Globus pallidus (tissue), 1 donor: Measurements from ENCODE around the gene ATP8B4.

Experiments
- DNase-seq: peaks from one replicate; pipeline ENCODE4 v3.0.0-alpha.2; 2015; ENCODE audit warnings: low spot score

ATP8B4 gene

DNA sequence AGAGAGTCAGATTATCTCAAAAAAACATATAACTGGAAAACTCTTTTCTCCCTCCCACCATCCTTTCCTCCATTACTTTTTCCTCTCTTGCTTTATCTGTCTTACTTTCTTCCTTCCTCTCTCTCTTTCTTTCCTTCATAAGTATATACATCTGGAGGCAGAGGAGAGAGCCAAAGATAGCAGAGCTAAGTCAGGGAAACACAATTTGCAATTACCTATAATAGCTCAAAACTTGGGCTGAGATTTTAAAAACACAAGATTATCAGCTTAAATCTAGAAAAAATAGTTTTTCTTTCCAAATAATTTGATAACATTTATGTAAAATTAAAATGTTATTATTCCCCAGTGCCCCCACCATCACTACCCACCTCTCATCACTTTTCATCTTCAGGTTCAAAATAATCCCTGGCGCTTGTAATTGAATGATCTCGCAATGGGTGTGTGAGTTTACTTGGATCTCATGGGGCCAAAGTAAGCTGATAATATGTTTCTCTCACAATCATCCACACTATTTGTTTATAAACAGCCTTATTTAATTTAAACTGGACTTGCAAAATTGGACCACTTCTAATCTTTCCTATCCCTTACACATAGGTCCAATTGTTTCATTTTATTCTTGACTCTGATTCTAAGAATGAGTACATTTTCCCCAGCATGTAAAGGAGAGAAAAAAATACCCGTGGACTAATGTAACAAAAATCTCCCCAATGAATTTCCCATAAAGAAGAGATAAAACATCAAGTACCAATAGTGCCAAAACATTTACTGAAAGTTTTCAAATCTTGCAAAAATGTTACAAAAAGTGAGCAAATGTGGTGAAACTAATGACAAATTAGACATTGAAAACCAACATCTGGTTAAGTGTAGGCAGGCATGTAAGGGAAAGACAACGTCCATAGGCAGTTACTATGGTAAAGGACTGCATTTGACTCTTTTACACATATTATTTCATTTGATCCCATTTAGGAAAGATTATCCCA is 261.2 kb downstream of the ATP8B4 start:
- DNase-seq, result no peak

- DNase-seq, result no peak
Observed at GRCh38 chr15:49855917-49856637, 263.0 kb downstream of the ATP8B4 start.

- DNase-seq, result no peak
Observed at GRCh38 chr15:49852756-49853155, 266.3 kb downstream of the ATP8B4 start.

GRCh38 chr15:49848807-49849206 is 270.2 kb downstream of the ATP8B4 start:
- no peak for DNase-seq

- DNase-seq, result no peak
Observed at GRCh38 chr15:49848282-49848724, 270.7 kb downstream of the ATP8B4 start.

DNA sequence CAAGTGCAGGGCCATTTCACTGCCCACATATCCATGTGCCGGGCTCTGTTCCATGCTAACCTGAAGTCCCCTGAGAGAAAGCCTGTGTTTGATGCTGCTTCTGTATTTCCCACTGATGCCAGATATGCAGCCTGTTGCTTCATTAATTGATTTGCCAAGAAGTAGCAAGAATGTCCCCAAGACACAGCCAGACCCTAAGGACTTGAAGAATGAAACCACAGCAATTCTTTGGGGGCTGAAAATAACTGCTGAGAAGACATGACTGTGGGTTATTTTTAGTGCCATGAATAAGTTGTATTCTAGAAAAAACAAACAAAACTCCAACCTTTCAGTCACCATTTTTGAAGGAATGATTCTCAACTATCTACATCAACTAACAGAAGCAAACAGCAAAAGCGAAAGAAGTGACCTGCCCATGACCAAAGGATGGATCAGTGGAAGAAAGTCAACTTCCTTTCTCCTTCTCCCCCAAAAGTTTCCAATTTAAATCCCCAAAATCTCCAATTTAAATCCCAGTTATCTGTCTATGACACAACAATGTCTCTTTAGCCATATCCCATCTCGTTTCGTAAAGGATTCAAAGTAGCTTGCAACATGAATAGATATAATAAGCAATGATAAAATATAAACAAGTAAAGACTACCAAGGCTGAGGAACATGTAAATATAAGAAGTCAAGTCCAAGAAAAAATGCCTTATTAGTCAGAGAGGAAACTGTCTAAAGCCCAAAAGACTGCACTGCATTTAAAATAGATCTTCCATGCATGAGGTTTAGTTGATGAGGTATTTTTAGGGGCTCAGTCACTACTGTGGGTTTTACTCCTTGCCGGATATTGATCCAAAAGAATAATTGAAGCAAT is 271.4 kb downstream of the ATP8B4 start:
- no peak for DNase-seq

- DNase-seq, result no peak
Observed at GRCh38 chr15:49844390-49844789, 274.6 kb downstream of the ATP8B4 start.

GRCh38 chr15:49843725-49844124 is 275.3 kb downstream of the ATP8B4 start:
- no peak for DNase-seq

- DNase-seq, result no peak
Observed at GRCh38 chr15:49842031-49842730, 276.9 kb downstream of the ATP8B4 start.

DNA sequence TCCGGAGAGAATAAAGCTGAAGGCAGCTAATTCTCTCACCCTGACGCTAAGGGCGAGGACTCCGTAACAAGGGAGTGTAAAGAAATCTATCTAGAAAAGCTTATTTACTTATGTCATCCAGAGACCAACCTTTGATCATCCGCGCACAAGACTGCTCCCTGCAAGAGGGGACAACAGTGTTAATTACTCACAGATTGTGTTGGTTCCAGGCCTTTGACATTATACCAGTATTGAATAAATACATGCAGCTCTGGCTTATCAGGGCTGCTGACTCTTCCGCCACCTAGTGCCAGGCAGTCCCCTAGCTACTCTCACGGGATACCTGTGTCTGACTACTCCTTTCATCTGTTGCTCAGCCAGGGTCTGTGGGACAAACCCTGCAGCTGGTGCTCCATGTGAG is 286.5 kb downstream of the ATP8B4 start:
- no peak for DNase-seq

- no peak for DNase-seq
Observed at GRCh38 chr15:49831206-49831965, 287.6 kb downstream of the ATP8B4 start.

GRCh38 chr15:49830391-49830790 is 288.6 kb downstream of the ATP8B4 start:
- DNase-seq, result no peak

DNA sequence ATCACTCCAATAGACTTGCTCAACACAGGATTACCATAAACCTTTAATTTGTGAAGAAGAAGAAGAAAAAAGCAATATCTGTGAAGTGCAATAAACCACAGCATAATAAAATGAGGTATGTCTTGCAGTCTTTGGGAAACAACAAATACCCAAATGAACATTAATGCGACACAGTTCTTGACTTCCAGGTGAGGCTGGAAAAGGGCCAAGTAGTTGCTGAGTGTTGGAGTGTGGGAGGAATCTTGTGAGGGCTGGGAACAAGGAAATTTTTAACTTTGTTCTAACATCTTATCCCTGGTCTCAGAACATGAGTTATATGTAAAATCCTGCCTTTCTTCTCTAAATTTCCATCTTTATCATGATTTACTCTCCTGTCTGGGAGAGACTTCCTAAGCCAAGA is 291.7 kb downstream of the ATP8B4 start:
- DNase-seq, result no peak

GRCh38 chr15:49826640-49827234 is 292.3 kb downstream of the ATP8B4 start:
- no peak for DNase-seq

DNA sequence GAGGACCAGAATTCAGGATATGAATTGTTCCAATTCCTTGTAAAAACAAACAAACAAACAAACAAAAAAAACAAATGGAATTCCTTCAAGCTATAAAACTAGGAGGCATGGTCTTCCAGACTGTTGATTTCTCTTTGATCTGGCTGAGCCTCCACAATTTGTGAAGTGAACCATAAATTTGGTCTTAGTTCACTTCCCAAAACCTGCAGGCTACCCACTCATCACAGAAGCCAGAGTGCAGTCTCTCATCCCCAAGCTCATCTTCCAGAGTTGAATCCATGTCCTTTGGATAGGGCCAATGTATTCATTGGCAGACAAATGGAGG is 294.3 kb downstream of the ATP8B4 start:
- no peak for DNase-seq

DNA sequence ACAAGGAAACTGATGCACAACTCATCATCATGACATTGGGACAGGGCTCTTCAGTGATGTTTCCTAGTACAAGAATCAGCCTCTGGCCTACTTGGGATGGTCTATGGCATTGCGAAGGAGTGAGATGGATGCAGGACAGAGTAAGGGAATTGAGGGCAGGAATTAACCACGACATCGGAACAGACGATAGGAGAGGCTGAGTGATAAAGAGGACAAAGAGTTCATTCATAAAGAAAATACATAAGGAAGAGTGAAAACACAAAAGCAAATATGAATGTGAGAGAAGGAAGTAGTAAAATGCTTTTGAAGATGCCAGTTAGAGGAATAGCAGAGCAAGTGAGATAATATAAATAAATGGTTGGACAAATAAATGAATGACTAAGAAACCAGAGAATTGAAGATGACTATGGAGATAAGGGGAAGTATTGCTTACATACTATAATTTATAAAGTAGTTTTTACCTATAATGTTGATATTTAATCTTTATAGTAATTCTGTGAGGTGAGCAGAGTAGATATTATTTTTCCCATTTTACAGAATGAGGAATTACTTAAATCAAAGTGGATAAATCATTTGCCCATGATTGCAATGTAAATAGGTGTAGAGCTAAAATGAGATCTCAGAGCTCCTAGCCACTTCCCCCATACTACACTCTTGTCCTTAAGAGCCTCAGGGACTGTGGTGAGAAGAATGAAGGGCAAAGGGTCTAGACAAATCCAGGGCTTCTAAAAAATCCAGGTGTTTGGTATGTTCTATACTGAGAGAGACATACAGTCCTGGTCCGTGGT is 294.9 kb downstream of the ATP8B4 start:
- DNase-seq, result no peak

DNA sequence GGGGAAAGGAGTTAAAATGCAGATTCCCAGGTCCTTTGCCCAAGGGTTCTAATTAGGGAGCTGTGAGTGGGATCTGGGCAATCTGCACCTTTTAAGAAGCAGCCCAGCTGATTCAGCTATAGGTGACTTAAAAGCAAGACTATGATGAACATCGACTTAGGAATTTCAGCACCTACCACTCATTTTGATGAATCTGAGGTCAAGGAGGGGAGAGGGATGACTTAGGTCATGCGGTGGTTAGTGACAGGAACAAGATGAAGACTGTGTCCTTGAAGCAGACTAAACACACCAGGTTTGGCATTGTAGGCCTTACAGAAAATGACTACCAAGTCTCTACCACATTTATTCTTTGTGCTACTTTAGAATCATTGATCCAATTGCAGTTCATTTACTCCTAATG is 301.9 kb downstream of the ATP8B4 start:
- DNase-seq, result no peak

DNA sequence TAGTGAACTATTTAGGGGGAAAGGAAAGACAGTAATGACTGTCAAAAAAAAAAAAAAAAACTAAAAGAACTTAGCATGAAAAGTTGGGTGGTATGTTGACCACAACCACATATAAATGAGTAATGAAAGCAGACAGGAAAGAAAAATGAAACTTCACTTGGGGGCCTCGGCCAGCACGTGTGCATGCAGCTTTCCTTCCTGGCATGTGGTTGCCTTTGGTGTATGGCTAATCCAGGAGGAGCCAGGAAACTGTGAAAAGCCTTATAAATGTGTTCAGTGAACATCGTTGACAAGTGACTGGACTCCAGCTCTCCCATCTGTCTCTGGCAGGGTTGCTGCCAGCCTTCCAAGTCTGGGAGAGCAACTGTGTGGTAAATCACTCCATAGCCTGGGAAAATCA is 303.1 kb downstream of the ATP8B4 start:
- no peak for DNase-seq

- DNase-seq, result no peak
Observed at GRCh38 chr15:49815526-49815925, 303.5 kb downstream of the ATP8B4 start.

DNA sequence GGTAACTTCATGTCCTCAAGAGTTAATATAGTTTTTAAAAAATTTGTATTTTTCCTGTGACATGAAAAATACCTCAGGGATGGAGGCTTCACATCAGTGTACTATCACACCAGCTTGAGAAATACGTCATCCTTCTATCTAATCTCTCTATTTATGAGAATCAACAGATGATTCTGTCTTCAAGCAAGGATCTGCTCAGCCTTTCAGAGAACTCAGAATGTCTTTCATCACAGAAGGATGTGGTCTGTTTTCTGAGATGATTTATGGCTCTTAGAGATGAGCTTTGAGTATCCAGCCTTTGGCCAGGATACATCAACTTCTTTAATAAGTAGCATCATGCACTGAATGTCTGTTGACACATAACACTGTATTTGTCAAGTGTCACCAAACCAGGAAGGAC is 304.3 kb downstream of the ATP8B4 start:
- DNase-seq, result no peak
